ACHN (cell line): ENCODE measurements around the gene ERVFRD-1.
A peak's percentile ranks its signal among the peaks of the same experiment; 100 is the strongest.
"Not testable (repeated sequence)": the region's sequence is repeated elsewhere in the genome, so short reads cannot be mapped to it uniquely, and the experiment has no call there.

Experiments
- DNase-seq: peaks from one replicate; pipeline ENCODE4 v3.0.0-alpha.2; 2015
- in situ Hi-C: cut with HindIII; loops from 2 replicates; pipeline ENCODE4 v1.10.0; 2017; ENCODE audit warnings: low sequenced_read_pairs, low pct_ligation_motif_present, low pct_unique_long_range_greater_than_20kb

The ERVFRD-1 gene

GRCh38 chr6:11132194-11132888 lies 20.8 kb upstream of the ERVFRD-1 start:
- in situ Hi-C loops, result no loop called here

DNA sequence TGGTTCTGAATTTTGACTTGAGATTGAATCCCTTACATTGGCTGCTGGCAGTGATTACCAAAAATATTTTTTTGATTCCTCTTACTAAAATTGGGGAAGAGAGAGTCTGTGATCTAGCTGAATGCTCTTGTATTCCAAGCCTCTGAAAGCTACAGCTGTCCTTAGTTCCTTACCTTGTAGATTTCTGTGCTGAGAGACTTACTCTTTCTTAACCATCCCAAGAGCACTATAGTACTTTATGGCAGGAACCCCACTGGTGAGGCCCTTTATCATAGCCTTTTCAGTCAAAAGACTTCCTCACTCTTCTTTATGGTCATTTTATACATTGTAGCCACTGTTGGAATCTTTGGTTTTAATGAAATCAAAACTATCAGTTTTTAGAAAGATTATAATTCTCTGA lies 19.1 kb upstream of the ERVFRD-1 start:
- in situ Hi-C loops, result no loop called here
- no peak for DNase-seq

More at GRCh38 chr6:11132194-11132888, 20.8 kb upstream of the ERVFRD-1 start:
- DNase-seq, result no peak

- DNase-seq, result no peak
- in situ Hi-C loops, result no loop called here
Measured at GRCh38 chr6:11129908-11130565, 18.5 kb upstream of the ERVFRD-1 start.

- in situ Hi-C loops, result no loop called here
- DNase-seq, result no peak
Measured at GRCh38 chr6:11128608-11129007, 17.1 kb upstream of the ERVFRD-1 start.

DNA sequence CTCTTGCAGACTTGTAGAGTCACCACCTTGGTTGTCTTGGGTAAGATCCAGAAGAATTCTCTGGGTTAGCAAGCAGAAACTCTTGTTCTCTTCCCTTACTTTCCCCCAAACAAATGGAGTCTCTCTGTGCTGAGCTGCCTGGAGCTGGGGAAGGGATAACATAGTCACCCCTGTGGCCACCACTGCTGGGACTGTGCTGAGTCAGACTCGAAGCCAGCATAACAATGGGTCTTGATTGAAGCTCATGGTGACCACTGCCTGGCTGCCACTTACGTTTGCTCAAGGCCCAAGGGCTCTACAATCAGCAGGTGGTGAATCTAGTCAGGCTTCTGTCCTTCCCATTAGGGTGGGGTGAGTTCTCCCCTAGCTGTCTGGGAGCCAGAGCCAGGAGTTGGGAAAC lies 15.4 kb upstream of the ERVFRD-1 start:
- DNase-seq, result no peak
- in situ Hi-C loops, result no loop called here

GRCh38 chr6:11123978-11124377 lies 12.5 kb upstream of the ERVFRD-1 start:
- in situ Hi-C loops, result no loop called here
- DNase-seq, result no peak

- in situ Hi-C loops, result no loop called here
- DNase-seq, result no peak
Measured at GRCh38 chr6:11122380-11122779, 10.9 kb upstream of the ERVFRD-1 start.

DNA sequence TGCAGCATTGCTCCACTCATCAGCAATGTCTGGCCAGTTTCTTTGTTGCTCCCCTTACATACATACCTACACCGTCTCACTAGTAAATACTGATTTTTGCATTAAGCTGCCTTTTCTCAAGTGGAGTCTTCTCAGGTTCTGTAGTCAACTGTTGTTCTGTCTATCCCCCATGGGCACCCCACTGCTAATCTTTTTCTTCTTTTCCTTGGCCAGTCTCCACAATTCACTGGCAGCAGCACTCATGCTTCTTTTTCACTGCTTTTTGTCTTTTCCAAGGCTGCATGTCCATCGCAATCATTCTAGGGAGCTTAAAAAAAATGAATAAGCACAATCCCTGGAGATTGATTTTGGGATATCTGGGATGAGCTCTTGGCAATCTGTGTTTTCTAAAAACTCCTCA lies 10.3 kb upstream of the ERVFRD-1 start:
- no peak for DNase-seq
- in situ Hi-C loops, result no loop called here

GRCh38 chr6:11120271-11121005 lies 8.9 kb upstream of the ERVFRD-1 start:
- DNase-seq, result no peak
- in situ Hi-C loops, result no loop called here

GRCh38 chr6:11115808-11116536 lies 4.4 kb upstream of the ERVFRD-1 start:
- in situ Hi-C loops, result not testable (repeated sequence)
- DNase-seq, result peak; percentile 60

DNA sequence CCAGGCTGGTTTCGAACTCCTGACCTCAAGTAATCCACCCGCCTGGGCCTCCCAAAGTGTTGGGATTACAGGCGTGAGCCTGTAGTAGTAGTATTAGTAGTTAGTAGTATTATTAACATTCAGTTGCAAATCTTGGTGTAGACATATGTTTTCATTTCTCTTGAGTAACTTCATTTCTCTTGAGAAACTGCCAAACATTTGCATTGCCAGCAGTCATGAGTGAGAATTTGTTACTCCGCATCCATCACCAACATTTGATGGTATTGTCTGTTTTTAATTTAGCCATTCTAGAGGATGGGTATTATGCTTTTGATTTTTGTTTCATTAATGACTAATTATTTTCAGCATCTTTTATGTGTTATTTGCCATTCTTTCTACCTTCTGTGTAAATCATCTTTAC lies 1.5 kb upstream of the ERVFRD-1 start:
- in situ Hi-C loops, result no loop called here
- no peak for DNase-seq

DNA sequence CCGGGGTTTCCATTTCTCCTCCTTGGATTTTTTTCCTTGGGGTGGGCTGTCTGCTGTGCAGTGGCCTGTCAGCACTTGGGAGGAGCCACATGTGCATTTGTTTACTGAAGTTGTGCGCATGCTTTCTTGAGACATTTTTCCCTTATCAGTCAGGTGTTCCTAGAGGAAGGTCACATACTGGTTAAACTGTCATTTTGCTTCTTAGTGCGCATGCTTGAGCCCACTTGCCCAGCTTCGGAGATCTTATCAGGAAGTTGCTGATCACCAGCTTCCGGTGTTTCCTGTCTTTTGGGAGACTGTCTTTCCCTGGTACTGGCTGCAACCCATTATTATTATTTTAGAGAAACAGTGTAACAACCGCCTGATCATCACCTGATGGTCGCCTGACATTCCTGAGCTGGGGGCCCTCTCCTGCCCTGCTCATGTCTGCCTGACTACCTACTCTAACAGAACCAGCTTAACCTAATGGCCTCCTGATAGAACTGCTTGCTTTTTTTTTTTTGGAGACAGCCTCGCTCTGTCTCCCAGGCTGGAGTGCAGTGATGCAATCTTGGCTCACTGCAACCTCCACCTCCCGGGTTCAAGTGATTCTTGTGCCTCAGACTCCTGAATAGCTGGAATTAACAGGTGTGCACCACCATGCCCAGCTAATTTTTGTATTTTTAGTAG lies 378 bp upstream of the ERVFRD-1 start:
- no peak for DNase-seq
- in situ Hi-C loops, result no loop called here

GRCh38 chr6:11108726-11109125 lies 2.8 kb downstream of the ERVFRD-1 start:
- DNase-seq, result no peak
- in situ Hi-C loops, result no loop called here

DNA sequence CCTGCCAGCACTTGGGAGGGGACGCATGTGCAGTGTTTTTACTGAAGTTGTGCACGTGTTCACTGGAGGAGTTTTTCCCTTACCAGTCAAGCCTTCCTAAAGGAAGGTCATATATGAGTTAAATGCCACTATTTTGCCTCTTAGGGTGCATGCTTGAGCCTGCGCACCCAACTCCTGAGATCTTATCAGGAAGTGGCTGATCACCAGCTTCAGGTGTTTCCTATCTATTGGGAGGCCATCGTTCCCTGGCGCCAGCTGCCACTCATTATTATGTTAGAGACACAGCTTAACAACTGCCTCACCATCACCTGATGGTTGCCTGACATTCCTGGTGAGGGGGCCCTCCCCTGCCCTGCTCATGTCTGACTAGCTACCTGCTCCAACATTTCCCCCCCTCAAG lies 8.5 kb downstream of the ERVFRD-1 start:
- DNase-seq, result no peak
- in situ Hi-C loops, result no loop called here

DNA sequence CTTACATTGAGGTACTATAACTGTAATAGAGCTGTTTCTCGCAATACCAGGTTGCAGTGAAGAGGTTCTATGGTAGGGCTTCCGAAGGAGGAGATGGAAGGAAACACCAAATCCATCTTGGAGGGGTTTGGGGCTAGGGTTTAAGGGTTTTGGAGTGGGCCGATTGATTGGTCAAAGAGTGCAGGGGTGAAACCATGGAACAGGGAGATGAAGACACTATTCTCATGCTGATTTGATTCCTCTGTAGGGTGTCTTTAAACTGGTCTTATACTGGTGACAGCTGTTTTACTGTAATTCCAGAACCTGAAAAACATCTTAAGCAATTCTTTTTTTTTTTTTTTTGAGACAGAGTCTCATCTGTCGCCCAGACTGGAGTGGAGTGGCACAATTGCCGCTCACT lies 10.1 kb downstream of the ERVFRD-1 start:
- DNase-seq, result no peak
- in situ Hi-C loops, result no loop called here

GRCh38 chr6:11098004-11098403 lies 13.5 kb downstream of the ERVFRD-1 start:
- no peak for DNase-seq
- in situ Hi-C loops, result no loop called here

DNA sequence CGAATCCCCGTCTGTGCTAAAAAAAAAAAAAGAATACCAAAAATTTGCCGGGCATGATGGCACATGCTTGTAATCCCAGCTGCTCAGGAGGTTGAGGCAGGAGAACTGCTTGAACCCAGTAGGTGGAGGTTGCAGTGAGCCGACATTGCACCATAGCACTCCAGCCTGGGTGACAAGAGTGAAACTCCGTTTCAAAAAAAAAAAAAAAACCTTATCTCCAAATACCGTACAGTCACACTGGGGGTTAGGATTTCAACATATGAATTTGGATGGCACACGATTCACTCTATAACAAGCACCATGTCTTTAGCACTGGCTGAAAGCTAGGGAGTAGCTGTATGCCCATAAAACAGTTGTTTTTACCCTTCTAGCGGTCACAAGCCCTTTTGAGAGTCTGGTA lies 14.0 kb downstream of the ERVFRD-1 start:
- no peak for DNase-seq
- in situ Hi-C loops, result no loop called here

- peak; percentile 29 for DNase-seq
- in situ Hi-C loops, result no loop called here
Measured at GRCh38 chr6:11096109-11096508, 15.4 kb downstream of the ERVFRD-1 start.

- no peak for DNase-seq
- in situ Hi-C loops, result no loop called here
Measured at GRCh38 chr6:11094941-11095340, 16.6 kb downstream of the ERVFRD-1 start.
